HS-5 (cell line): ENCODE data around the gene RASSF7.

Source experiments
- DNase-seq: peaks from one replicate; pipeline ENCODE4 v3.0.0-alpha.2; 2012; ENCODE audit warnings: low read depth

The RASSF7 gene

DNA sequence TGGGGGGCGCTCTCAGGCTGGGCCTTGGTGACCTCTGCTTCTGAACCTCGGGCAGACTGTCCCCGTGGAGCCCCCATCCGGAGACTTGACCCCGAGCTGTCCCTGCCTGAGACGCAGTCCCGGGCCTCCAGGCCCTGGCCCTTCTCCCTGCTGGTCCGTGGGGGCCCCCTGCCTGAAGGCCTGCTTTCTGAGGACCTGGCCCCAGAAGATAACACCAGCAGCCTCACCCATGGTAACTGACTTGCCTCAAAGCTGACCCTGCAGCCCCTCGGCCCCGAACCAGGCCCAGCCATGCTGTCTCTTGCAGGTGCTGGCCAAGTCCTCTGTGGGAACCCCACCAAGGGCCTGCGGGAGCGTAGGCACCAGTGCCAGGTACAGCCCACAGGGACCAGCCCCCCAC lies 9.2 kb upstream of the RASSF7 start:
- no peak for DNase-seq

DNA sequence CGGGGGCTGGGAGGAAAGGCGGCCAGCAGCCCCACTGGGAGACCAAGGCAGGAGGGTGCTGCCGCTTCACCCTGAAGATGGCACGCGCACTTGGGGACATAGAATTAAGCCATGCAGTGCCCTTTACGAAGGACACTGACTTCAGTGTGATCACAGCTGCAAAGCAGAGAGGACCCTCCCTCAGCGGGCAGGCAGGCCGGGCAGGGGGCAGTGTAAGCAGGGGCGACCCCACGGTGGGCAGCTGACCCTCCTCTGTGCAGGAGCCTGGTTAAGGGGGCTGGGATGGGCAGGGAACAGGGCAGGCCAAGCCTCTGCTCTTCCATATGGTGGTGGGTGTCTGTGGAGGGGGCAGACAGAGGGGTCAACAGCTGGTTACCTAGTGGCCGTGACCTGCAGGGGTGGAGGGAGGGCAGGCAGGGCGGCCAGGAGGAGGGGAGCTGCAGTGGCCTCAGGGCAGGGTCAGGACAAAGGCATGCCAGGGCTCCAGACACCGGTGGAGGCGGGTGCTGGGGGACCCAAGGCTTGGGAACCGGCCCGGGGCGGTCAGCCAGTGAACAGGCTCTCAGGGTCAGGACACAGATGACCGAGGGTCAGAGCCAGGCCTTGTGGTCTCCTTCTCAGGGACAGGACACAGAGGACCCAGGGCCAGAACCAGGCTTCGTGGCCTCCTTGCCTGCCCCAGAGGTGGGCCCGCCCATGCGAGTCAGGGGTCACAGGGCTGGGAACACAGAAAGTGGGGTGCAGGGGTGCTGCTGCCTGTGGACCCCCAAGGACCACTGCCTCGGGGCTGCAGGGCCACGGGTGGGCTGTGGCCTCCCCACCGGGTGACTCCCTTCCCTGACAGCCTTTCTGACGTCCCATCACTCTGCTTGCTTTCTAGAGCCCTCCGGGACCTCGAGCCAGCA lies 7.4 kb upstream of the RASSF7 start:
- no peak for DNase-seq

DNA sequence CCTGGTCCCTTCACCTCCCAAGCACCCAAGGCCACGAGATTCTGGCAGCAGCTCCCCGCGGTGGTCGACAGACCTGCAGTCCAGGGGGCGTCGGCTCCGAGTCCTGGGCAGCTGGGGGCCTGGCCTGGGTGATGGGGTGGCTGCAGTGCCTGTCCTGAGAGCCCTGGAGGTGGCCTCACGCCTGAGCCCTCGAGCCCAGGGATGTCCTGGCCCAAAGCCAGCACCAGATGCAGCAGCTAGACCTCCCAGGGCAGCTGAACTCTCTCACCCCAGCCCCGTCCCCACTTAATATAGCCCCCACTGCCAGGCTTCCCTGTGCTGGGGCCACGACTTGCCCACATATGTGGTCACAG lies 6.8 kb upstream of the RASSF7 start:
- no peak for DNase-seq

GRCh38 chr11:554428-555226 lies 6.1 kb upstream of the RASSF7 start:
- DNase-seq, result no peak

DNA sequence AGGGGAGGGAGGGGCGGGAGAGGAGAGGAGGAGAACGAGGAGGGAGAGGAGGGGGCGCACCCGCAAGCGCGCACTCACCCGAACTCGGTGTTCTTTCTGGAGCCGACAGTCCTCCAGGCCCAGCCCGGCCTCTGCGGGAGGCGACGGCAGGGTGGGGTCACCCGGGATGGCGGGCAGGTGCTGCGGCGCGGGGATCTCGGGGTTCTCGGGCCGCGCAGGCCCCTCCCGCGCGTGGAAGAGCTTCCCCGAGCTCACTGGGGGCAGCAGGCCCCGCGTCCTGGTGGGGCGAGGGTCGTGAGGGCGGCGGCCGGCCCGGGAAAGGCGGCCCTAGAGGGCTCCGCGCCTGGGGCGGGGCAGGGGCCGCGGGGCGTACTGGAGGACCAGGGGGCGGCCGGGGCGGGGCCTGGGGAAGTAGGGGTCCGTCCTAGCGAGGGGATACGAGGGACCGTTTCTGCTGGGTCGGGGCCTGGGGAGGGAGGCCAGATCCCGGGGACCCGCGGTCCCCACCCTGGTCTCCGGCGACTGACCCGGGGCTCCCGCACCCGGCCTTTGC lies 5.5 kb upstream of the RASSF7 start:
- DNase-seq, result no peak

GRCh38 chr11:555780-556661 lies 4.7 kb upstream of the RASSF7 start:
- no peak for DNase-seq

- no peak for DNase-seq
Measured at GRCh38 chr11:556662-557256, 4.0 kb upstream of the RASSF7 start.

DNA sequence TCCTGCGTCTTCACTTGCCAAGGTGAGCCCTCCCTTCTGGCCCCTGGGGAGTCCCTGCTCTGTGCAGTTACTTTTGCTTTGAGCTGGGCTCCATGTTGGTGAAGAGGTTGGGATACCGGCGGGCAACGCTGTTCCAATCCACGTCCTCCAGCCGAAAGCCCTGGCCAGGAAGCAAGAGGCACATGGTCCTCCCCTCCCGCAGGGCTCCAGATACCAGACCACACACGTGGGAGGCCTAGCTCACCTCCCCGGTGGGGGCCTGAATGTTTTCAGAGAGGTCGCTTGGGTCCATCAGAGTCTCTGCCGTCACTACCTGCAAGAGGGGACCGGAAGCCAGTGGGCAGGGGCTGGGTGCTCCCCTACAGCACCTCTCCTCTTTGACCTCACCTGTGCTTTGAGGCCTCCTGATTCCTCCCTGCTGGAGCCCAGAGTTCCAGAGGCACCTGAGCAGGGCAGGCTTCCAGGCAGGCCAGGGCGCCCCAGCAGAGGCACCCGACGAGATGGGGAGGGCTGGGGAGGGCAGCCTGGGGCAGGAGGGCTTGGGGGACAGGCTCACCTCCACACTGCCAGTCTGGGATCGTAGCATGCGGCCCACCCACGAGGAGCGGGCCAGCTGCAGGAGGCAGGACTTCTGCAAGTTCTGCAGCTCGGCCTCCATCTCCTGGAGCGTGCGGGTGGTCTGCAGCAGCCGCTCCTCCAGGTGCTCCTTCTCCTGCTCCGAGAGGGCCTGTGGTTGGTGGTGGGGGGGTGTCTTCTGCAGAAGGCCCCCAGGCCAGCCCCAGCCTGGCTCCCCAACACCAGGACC lies 3.2 kb upstream of the RASSF7 start:
- DNase-seq, result no peak

GRCh38 chr11:558503-558902 lies 2.3 kb upstream of the RASSF7 start:
- no peak for DNase-seq

- no peak for DNase-seq
Measured at GRCh38 chr11:559020-559620, 1.6 kb upstream of the RASSF7 start.

GRCh38 chr11:559712-560304 lies 962 bp upstream of the RASSF7 start:
- DNase-seq, result no peak

- no peak for DNase-seq
Measured at GRCh38 chr11:561148-562003, 606 bp downstream of the RASSF7 start.

- DNase-seq, result no peak
Measured at GRCh38 chr11:562046-562645, 1.4 kb downstream of the RASSF7 start.

DNA sequence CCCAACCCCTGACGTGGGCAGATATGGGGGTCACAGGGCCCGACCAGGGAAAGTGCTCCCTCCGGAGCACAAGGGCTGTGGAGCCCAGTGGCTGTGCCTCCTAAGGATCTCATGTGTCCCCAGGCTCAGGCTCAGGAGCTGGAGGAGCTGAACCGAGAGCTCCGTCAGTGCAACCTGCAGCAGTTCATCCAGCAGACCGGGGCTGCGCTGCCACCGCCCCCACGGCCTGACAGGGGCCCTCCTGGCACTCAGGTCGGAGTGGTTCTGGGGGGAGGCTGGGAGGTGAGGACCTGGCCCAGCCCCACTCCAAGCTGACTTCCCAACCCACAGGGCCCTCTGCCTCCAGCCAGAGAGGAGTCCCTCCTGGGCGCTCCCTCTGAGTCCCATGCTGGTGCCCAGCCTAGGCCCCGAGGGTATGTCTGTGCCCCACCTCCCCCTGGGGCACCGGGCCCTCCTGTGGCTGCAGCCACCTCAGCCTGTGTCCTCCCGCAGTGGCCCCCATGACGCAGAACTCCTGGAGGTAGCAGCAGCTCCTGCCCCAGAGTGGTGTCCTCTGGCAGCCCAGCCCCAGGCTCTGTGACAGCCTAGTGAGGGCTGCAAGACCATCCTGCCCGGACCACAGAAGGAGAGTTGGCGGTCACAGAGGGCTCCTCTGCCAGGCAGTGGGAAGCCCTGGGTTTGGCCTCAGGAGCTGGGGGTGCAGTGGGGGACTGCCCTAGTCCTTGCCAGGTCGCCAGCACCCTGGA lies 2.5 kb downstream of the RASSF7 start:
- DNase-seq, result no peak

- DNase-seq, result no peak
Measured at GRCh38 chr11:563812-564578, 3.2 kb downstream of the RASSF7 start.

DNA sequence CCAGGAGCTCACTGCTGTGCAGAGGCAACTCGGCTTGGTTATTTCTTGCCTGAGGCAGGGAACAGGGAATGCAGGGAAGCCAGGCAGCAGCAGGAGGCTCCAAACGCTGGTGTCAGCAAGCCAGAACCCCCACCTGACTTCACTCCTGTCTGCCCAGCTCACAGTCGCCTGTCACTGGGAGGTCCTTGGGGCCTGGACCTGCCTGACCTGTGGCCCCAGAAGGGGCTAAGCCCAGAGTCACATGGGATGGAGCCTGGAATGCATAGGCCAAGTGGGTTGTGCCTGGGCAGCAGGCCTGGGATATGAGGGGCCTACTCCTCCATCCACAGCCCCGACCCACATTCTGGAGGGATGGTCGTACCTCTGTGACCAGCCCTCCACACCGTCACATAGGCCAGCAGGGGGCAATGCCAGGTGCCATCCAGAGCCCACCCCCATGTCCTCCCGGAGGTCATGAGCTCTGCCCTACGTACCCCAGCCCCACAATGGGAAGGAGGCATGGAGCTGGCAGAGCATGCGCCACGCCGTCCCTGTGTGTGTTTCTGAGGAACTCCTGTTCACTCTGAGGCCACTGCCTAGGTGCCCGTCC lies 5.2 kb downstream of the RASSF7 start:
- no peak for DNase-seq
